ENCODE data around the gene RMND5A.

Gene RMND5A

DNA sequence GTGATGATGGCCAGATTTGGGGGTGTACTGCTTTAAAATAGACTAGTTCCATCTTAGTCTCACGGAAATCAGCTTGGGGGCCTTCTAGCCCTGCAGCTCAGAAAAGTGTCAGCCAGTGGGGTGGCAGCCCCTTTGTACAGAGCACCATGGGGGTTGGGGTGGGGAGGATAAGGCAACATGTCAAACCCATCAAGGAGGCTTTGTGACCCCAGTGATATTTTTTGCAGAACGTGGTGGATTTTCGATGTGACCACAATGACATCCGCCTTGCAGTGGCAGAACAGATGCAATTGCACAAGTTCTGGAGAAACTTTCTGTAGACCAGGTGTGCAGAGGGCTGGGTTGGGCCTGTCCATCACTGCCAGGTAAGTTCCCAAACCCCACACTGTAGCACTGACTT is 73.7 kb downstream of the RMND5A start:
- in situ Hi-C loops (cut with HindIII; ENCODE audit: low pct_ligation_motif_present, low sequenced_read_pairs): no loop called here
- peaks cover 36% of the 10 kb centered on the region for H3K27me3 ChIP-seq (replicated peaks)
- no peak overlapping the region for H3K4me3 ChIP-seq (ENCODE audit: low read depth, low read length)
- no peaks in the 10 kb centered on the region for H3K36me3 ChIP-seq (replicated peaks)
- TF ChIP-seq, protein P1, sequence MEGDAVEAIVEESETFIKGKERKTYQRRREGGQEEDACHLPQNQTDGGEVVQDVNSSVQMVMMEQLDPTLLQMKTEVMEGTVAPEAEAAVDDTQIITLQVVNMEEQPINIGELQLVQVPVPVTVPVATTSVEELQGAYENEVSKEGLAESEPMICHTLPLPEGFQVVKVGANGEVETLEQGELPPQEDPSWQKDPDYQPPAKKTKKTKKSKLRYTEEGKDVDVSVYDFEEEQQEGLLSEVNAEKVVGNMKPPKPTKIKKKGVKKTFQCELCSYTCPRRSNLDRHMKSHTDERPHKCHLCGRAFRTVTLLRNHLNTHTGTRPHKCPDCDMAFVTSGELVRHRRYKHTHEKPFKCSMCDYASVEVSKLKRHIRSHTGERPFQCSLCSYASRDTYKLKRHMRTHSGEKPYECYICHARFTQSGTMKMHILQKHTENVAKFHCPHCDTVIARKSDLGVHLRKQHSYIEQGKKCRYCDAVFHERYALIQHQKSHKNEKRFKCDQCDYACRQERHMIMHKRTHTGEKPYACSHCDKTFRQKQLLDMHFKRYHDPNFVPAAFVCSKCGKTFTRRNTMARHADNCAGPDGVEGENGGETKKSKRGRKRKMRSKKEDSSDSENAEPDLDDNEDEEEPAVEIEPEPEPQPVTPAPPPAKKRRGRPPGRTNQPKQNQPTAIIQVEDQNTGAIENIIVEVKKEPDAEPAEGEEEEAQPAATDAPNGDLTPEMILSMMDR (IDR thresholded peaks at IDR 0.05; ENCODE audit: low read depth, low read length, missing control alignments): no peak
- DNase-seq: no peak
- no peak overlapping the region for H3K27ac ChIP-seq

DNA sequence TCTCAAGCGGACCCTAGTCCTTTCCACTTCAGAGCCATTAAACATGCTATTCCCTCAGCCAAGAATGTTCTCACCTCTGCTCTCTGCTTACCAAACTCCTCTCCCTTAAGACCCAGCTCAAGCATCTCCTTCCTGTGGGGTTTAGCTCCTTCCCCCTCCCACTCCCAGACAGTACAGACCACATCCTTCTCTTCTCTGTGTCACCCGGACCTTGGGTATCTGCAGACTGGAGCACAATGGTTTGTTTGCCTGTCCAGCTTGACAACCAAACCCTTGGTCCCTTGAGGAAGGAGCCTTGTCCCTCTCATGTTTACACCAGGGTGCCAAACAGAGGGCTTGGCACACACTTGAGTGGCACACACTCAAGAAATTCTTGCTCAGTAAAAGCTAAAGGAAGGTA is 74.8 kb downstream of the RMND5A start:
- H3K27me3 ChIP-seq (replicated peaks): peaks cover 25% of the 10 kb centered on the region
- no peak overlapping the region for H3K4me3 ChIP-seq (ENCODE audit: low read depth, low read length)
- no peaks in the 10 kb centered on the region for H3K36me3 ChIP-seq (replicated peaks)
- no peak overlapping the region for H3K27ac ChIP-seq
- no peak for DNase-seq
- in situ Hi-C loops (cut with HindIII; ENCODE audit: low pct_ligation_motif_present, low sequenced_read_pairs): no loop called here
- TF ChIP-seq, protein P1 (IDR thresholded peaks at IDR 0.05; ENCODE audit: low read depth, low read length, missing control alignments): no peak

DNA sequence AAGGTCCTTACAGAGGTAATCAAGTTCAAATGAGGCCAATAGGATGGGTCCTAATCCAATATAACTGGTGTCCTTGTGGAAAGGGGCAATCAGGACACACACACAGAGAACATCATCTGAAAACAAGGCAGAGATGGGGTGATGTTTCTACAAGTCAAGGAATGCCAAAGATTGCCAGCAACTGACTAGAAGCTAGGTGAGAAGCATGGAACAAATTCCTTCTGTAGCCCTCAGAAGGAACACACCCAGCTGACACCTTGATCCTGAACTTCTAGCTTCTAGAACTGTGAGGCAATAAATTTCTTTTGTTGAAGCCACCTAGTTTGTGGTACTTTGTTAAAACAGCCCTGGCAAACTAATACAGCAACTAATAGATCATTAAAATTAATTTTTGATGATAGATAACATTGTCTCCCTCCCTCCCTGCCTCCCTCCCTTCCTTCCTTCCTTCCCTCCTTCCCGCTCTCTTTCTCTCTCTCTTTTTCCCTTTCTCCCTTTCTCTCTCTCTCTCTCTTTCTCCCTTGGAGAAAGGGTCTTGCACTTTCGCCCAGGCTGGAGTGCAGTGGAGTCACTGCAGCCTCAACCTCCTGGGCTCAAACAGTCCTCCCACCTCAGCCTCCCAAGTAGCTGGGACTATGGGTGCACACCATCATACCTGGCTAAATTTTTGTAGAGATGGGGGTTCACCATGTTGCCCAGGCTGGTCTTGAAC is 80.9 kb downstream of the RMND5A start:
- TF ChIP-seq, protein P1 (IDR thresholded peaks at IDR 0.05; ENCODE audit: low read depth, low read length, missing control alignments): no peak
- in situ Hi-C loops (cut with HindIII; ENCODE audit: low pct_ligation_motif_present, low sequenced_read_pairs): no loop called here
- no peak overlapping the region for H3K4me3 ChIP-seq (ENCODE audit: low read depth, low read length)
- H3K36me3 ChIP-seq (replicated peaks): no peaks in the 10 kb centered on the region
- H3K27me3 ChIP-seq (replicated peaks): no peaks in the 10 kb centered on the region
- DNase-seq: no peak
- H3K27ac ChIP-seq: no peak overlapping the region

DNA sequence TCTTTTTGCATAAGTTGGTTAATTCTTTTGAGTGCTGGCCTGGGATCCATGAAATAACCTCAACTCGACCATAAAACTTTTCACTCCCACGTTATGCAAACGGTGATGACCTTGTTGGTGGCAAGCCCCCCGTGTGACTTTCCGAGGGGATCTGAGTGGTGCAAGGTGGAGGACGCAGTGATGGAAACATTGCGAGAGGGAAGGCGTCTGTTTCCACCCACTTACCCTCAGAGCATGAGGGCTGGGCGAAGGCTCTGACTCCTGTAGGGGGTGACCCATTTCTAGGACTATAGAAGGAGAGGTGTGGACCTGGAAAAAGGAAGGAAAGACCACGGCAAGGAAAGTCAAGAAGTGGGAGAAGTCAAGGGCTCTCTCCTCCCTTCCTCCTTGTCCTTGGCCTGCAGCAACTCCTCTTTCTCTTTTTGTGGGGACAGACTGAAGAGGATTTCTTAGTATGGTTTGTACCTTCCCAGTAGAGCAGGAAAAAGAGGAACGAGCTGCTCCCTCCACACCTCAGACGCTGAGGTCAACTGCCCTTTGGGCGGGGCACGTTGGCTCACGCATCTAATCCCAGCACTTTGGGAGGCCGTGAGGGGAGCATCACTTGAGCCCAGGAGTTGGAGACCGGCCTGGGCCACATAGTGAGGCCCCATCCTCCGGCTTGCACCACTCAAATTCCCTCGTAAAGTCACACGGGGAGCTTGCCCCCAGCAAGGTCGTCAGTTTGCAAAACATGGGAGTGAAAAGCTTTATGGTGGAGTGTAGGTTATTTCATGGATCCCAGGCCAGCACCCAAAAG is 86.2 kb downstream of the RMND5A start:
- H3K27ac ChIP-seq: no peak overlapping the region
- H3K4me3 ChIP-seq (ENCODE audit: low read depth, low read length): no peak overlapping the region
- DNase-seq: no peak
- H3K36me3 ChIP-seq (replicated peaks): no peaks in the 10 kb centered on the region
- TF ChIP-seq, protein P1 (IDR thresholded peaks at IDR 0.05; ENCODE audit: low read depth, low read length, missing control alignments): no peak
- H3K27me3 ChIP-seq (replicated peaks): peaks cover 15% of the 10 kb centered on the region
- in situ Hi-C loops (cut with HindIII; ENCODE audit: low pct_ligation_motif_present, low sequenced_read_pairs): no loop called here

DNA sequence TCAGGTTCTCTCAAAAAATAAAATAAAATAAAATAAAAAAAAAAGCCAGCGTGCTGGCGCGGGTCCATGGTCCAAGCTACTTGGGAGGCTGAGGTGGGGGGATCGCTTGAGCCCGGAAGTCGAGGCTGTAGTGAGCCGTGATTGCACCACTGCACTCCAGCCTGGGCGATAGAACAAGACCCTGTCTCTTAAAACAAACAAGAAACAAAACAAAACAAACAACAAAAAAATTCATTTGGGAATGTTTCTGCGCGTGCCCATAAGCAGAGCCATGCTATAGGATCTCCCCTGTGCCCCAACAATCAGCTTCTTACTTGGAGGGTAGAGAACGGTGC is 87.0 kb downstream of the RMND5A start:
- H3K27me3 ChIP-seq (replicated peaks): peaks cover 15% of the 10 kb centered on the region
- no peak for DNase-seq
- H3K27ac ChIP-seq: no peak overlapping the region
- in situ Hi-C loops (cut with HindIII; ENCODE audit: low pct_ligation_motif_present, low sequenced_read_pairs): no loop called here
- H3K36me3 ChIP-seq (replicated peaks): no peaks in the 10 kb centered on the region
- H3K4me3 ChIP-seq (ENCODE audit: low read depth, low read length): peak overlapping the region; percentile 53
- TF ChIP-seq, protein P1 (IDR thresholded peaks at IDR 0.05; ENCODE audit: low read depth, low read length, missing control alignments): no peak
